T47D (cell line): ENCODE results near the gene CRADD.

ENCODE experiments used
- DNase-seq, 2 experiments: peaks; one replicate each; pipeline versions ENCODE4 v3.0.0 to v3.0.0-alpha.2; 2011 to 2012; ENCODE audit warnings: low read depth in 1 of 2, low spot score in 1 of 2
- JUND ChIP-seq: IDR thresholded peaks from 2 replicates; pipeline ENCODE4 v1.6.1; 2012; ENCODE audit warnings: low read depth
- in situ Hi-C: cut with HindIII; loops from 2 replicates; pipeline ENCODE4 v1.10.0; 2016; ENCODE audit warnings: low sequenced_read_pairs, low pct_unique_long_range_greater_than_20kb

CRADD gene

GRCh38 chr12:93808169-93808899 is 131.2 kb downstream of the CRADD start:
- in situ Hi-C loops, result no loop called here
- DNase-seq, result no peak
- no peak for TF ChIP-seq JUND

DNA sequence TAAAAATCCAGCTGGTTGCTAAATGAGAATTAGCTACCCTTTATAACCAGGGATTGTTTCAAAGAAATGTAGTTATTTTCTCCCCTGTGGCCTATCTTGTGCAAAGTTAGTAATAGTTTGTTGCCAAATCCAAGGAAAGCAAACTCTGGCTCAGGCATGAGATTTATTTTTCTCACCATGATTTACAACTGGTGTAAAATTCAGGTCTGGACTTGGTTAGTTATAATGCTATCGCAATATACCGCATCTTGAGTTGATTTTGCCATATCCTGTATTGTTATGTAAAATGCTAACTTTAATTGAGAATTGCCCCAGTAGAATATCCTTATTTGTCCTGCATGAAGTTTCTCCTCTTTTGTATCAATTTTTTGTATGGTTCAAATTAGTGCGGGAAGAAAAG is 135.5 kb downstream of the CRADD start:
- no peak for DNase-seq
- TF ChIP-seq JUND, result no peak
- in situ Hi-C loops, result no loop called here

GRCh38 chr12:93813186-93813585 is 136.0 kb downstream of the CRADD start:
- TF ChIP-seq JUND, result no peak
- in situ Hi-C loops, result no loop called here

DNA sequence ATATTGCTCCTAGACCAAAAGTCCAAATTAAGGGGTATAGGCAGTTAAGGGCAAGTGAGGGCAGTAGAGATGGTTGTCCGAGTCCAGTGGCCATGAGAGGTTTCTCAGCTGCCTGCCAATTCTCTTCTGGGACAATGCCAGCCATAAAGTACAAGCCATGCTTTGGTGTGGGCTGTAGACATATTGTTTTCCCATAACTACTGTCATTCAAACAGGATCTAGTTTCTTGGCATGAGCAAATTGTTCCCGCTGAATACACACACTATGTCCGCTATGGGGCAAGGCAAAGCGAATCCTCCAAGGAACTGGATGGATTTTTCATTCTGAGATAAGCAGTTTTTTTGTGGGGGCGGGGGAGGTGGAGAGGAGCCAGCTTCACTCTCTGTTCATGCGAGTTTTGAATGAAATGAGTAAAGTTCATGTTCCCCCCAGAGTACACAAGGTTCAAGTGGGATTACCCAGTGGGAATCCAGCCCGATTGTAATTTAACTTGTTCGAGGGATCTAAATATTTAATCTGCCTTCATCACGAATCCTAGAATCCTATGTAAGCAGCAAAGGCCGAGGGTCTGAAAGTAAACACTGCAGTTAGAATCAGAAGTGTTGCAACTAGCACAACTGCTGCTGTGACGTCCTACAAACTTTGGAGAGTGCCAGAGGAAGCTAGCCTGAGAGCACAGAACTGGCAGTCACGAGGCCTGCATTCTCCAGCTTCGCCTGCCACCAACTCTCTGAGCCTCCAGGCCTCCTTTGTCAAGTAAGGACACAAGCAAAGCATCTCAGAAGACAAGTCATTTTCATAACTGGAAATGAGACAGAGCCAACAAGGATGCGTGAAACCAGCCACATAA is 137.0 kb downstream of the CRADD start:
- no peak for TF ChIP-seq JUND
- in situ Hi-C loops, result no loop called here
- peak in 1 of 2 experiments; percentile 29 for DNase-seq

More at GRCh38 chr12:93813186-93813585, 136.0 kb downstream of the CRADD start:
- DNase-seq, result no peak

DNA sequence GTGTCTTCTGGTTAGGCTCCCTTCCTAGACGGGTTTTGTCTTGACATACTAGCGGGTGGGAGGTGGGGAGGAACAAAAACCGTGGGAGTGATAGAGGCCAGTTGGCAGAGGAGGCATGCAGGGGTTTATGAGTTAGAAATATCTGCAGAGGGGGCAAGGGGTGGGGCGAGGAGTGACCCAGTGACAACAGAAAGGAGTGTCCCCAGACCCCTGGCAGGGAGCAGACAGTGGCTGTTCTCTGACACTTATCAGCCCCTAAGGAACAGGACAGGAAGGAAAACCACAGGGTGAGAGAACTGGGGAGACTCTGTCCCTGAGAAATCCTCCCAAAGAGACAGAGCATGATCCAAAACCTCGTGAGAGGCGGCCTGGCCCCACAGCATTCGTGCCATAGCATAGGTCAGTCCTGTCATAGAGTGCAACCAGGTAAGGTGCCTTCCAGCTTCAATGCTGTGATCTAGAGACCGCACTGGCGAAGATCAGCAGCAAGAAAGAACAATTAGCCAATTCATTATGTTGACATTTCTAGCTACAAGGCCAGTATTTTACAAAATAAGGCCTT is 141.4 kb downstream of the CRADD start:
- in situ Hi-C loops, result no loop called here
- TF ChIP-seq JUND, result no peak

GRCh38 chr12:93819050-93819491 is 141.9 kb downstream of the CRADD start:
- in situ Hi-C loops, result no loop called here
- DNase-seq, result no peak

More for the DNA sequence above, 141.4 kb downstream of the CRADD start:
- DNase-seq, result no peak

DNA sequence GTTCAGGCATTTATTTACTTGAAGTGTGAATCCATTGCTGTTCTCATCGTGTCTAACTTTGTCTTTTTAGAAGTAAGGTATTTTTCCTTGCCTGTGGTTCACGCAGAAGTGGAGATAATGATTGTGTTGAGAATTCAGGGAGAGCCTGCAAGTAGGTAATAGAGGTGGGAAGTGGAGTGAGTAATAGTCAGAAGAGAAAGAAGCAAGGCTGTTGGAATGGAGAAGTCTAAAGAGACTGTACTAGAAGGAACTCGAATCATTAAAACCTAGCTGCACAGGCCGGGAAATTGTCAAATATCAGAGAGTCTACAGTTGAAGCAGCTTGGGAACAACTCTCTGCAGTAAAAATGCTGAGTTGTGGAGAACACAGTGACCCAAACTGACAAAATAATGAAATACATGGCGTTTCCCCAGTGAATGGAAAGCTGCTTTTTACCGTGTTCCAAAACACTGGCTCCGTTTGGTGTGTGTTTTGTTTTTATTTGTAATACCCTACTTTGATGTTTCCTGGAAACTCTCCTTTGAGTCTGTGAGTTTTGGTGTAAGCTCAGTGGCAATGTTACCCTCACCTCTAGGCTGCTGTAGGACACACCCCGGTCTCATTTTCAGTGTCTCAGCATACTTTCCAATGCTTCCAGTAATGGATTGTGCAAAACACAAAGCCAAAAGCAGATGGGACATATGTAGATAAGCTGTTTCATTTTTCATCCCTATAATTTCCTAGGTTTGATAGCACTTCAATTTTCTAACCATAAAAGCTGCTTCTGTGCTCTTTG is 146.6 kb downstream of the CRADD start:
- DNase-seq, result no peak
- in situ Hi-C loops, result no loop called here
- TF ChIP-seq JUND, result no peak

More at GRCh38 chr12:93819050-93819491, 141.9 kb downstream of the CRADD start:
- TF ChIP-seq JUND, result no peak

DNA sequence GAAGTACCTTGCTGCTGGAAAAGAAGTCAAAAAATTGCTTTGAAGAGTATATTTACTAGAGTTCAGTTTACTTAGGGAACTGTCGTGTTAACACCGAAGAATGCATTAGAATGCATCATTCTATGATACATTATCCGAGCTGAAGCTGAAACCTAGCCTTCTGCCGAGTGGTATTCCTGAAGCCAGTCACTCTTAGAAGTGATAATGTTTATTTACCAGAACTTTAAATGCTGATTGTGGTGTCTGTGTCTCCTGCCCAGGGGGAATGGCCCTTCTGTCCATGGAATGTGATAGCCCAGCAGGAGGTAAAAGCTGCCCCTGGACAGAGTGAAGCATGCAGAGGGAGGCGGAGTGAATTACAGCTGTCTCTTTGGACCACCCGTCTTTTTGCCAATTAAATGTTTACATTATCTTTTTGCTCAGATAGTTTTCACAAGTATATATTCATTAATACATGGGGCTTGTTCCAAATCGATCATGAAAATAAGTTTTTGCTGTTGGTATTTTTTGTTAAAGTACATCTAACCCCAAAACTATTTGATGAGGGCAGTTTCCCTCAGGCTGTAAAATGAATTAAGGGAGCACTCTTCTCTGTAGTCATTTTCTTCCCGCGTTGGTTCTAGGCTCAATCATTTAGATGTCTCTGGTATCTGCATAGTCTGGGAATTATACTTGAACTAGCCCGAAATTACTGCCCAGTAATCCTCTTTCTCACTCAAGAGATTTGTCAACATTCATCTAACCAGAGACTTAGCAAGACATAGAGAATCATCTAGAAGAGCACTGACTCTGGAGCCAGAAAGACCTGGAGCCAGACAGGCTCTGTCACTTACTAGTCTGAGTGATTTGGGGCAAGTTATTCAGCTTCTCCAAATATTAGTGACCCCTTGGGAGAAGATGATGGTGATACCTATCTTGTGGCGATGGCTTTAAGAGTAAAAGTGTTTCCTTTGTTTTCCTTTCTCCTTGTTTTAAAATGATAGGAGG is 147.6 kb downstream of the CRADD start:
- DNase-seq, result no peak
- no peak for TF ChIP-seq JUND
- in situ Hi-C loops, result no loop called here

- DNase-seq, result peak in 1 of 2 experiments; percentile 30
- TF ChIP-seq JUND, result no peak
- in situ Hi-C loops, result no loop called here
Measured at GRCh38 chr12:93825501-93825888, 148.3 kb downstream of the CRADD start.

DNA sequence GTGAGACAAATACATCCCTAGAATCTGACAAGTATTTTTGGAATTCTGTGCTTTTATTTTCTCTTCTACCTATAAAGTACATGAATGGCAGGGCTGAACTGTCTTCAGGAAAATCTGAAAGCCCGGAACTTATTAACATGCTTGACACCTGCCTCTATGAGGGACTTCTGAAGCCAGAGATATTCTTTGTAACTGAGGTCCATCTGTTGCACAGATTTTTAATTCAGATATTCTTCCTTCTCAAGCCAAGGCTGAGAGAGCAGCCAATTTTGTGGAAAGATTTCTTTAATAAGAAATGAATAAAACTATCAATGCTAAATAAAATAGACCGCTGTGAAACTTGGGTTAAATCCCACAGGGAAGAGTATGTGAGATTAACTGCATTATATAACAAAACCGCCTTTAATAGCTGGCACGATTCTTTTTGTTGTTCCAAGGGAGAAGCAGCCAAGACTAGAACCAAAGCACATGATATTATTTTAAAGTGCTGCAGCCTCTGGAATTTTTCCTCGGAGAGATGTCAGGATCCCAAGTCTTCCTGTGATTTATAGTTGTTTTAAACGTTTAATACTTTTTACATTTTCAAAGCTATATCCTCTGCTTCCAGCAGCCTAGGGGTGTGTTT is 148.9 kb downstream of the CRADD start:
- TF ChIP-seq JUND, result no peak
- no peak for DNase-seq
- in situ Hi-C loops, result no loop called here

GRCh38 chr12:93827179-93827578 is 150.0 kb downstream of the CRADD start:
- DNase-seq, result no peak
- in situ Hi-C loops, result no loop called here
- no peak for TF ChIP-seq JUND
